GM08714 (cell line): ENCODE results near the gene MRLN.

Experiments used
- H3K4me3 ChIP-seq: fragments of 200-500 bp; sonication (Bioruptor generic); 2 replicates; pipeline ENCODE4 v1.5.1; 2014; ENCODE audit warnings: mild to moderate bottlenecking, low read length, inconsistent platforms
- ZNF274 ChIP-seq: IDR thresholded peaks from 2 replicates; pipeline ENCODE4 v1.6.1; 2012; ENCODE audit warnings: mild to moderate bottlenecking, low read depth, low read length

MRLN gene

GRCh38 chr10:59724098-59724938, 28.9 kb downstream of the MRLN start:
- H3K4me3 ChIP-seq: no peak overlapping the region
- TF ChIP-seq ZNF274: no peak

- no peak for TF ChIP-seq ZNF274
- no peak overlapping the region for H3K4me3 ChIP-seq
Observed at GRCh38 chr10:59720377-59720776, 32.9 kb downstream of the MRLN start.

GRCh38 chr10:59719374-59719773, 33.9 kb downstream of the MRLN start:
- no peak for TF ChIP-seq ZNF274
- H3K4me3 ChIP-seq: no peak overlapping the region

GRCh38 chr10:59718257-59718656, 35.0 kb downstream of the MRLN start:
- H3K4me3 ChIP-seq: no peak overlapping the region
- TF ChIP-seq ZNF274: no peak

GRCh38 chr10:59713196-59713821, 39.9 kb downstream of the MRLN start:
- H3K4me3 ChIP-seq: no peak overlapping the region

GRCh38 chr10:59711871-59712494, 41.3 kb downstream of the MRLN start:
- no peak overlapping the region for H3K4me3 ChIP-seq

More at GRCh38 chr10:59713196-59713821, 39.9 kb downstream of the MRLN start:
- no peak for TF ChIP-seq ZNF274

GRCh38 chr10:59709395-59710125, 43.7 kb downstream of the MRLN start, which contains the start of gene SLC16A9:
SLC16A9 (minus strand) TSS chr10:59709850; CDS start chr10:59684291, 25,559 bp downstream.
- TF ChIP-seq ZNF274: no peak
- peak within 1 kb of the TSS; percentile 75 for H3K4me3 ChIP-seq

More at GRCh38 chr10:59711871-59712494, 41.3 kb downstream of the MRLN start:
- no peak for TF ChIP-seq ZNF274

GRCh38 chr10:59708816-59709394, 44.4 kb downstream of the MRLN start:
- TF ChIP-seq ZNF274: no peak
- H3K4me3 ChIP-seq: peak overlapping the region; percentile 75

- no peak overlapping the region for H3K4me3 ChIP-seq
- no peak for TF ChIP-seq ZNF274
Observed at GRCh38 chr10:59706851-59707797, 46.1 kb downstream of the MRLN start.

GRCh38 chr10:59705931-59706330, 47.3 kb downstream of the MRLN start:
- no peak for TF ChIP-seq ZNF274
- no peak overlapping the region for H3K4me3 ChIP-seq

GRCh38 chr10:59704630-59705029, 48.6 kb downstream of the MRLN start:
- no peak for TF ChIP-seq ZNF274
- H3K4me3 ChIP-seq: no peak overlapping the region

- H3K4me3 ChIP-seq: no peak overlapping the region
- TF ChIP-seq ZNF274: no peak
Observed at GRCh38 chr10:59702347-59702746, 50.9 kb downstream of the MRLN start.

GRCh38 chr10:59700709-59701108, 52.5 kb downstream of the MRLN start:
- no peak for TF ChIP-seq ZNF274

GRCh38 chr10:59698326-59698725, 54.9 kb downstream of the MRLN start:
- no peak overlapping the region for H3K4me3 ChIP-seq
- TF ChIP-seq ZNF274: no peak

More at GRCh38 chr10:59700709-59701108, 52.5 kb downstream of the MRLN start:
- H3K4me3 ChIP-seq: no peak overlapping the region
